Dermis blood vessel endothelial cell (primary cell): ENCODE data around the gene FAM217B. TPM values are rescaled to one million over a fixed set of nuclear protein-coding genes. Genes with fewer than 3 reads are reported as not detected.
A peak's percentile ranks its signal among the peaks of the same experiment; 100 is the strongest.
"Not testable (repeated sequence)": the region's sequence is repeated elsewhere in the genome, so short reads cannot be mapped to it uniquely, and the experiment has no call there.

ENCODE experiments used
- DNase-seq: peaks from one replicate; pipeline ENCODE4 v3.0.0; 2010
- total RNA-seq: library from RNA; depleted of rRNA; stranded (reverse); fragments of >200 nt; gene quantifications from 2 replicates; pipeline ENCODE4 v1.2.3, GENCODE V29; 2014

Gene FAM217B
- total RNA-seq, 1 donor from 2014 or later, result 4.3 TPM

DNA sequence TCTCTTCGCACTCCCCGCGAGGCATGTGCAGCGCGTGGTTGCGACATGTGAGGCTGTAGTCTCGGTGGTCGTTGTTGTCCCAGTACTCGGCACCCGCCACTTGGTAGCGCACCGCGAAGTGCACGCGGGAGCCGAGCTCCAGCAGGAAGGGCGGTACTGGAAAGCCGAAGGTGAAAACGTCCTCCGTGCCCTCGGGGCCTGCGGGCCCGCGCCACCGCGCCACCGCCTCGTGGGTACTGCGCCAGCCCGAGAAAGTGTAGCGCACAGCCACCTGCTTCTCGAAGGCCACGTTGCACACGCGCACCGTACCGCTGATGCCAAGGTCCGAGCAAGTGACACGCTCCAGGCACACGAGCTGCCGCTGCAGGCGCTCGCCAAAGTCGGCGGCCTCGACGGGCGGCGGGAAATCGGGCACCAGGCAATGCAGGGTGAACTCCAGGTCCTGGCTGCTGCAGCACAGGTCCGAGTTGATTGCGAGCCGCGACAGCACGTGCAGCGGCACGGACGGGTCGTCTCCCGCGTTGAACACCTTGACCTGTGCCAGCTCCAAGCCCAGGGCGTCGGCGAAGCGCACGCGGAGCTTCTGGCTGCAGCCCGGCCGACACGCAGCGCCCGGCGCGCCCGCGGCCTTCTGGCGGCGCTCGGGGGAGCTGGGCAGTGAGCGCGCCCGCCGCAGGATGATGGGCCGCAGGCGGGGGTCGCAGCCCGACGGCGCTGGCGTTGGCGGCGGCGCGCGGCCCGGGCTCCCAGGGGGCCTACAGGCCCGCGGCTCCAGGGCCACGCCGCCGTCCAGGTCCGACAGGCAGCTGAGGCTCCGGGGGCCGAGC lies 924 bp upstream of the FAM217B start:
- DNase-seq, result peak; percentile 48

DNA sequence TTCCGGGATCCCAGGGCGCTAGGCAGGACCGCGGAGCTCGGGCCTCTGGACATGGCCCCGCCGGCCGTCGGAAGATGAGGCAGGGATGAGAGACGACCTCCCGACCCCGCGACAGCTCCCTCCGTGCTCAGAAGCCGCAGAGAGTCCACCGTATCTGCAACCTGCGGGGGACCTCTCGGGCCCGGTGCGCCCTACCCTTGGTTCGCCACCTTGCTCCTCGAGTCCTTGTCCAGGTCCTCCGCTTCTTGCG lies 385 bp upstream of the FAM217B start:
- DNase-seq, result peak; percentile 47

DNA sequence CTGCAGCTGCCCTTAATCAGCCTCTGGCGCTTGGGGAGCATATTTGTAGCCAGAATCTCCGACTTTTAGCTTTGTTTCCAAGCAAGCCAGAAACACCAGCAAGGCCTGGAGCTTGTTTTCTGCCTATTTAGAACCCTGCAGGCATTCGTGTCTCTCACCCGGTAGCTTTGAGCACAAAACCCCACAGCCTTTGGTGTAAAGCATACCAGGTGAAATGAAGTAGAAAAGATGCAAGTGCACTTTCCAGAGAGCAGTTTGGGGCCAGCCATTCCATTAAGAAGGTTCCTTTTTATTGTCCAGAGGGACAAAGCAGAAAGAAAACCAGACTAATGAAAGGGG lies 736 bp downstream of the FAM217B start:
- no peak for DNase-seq

DNA sequence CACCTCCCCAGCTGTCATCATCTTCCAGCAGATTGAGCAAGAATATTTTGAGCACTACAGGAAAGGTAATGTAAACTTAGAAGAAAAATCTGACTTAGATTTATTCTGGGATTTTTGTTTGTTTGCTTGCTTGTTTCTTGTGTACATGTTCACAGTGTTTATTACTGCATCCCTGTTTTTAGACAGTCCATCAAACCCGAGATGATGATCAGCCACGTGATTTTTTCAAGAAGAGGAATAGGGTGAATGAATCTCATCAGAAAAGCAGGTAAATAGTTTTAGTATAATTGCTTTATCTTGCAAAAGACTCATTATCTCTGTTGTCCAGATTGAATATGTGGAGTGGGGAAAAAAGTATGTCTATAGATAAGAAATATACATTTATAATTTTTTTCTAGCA lies 2.1 kb downstream of the FAM217B start:
- DNase-seq, result no peak

DNA sequence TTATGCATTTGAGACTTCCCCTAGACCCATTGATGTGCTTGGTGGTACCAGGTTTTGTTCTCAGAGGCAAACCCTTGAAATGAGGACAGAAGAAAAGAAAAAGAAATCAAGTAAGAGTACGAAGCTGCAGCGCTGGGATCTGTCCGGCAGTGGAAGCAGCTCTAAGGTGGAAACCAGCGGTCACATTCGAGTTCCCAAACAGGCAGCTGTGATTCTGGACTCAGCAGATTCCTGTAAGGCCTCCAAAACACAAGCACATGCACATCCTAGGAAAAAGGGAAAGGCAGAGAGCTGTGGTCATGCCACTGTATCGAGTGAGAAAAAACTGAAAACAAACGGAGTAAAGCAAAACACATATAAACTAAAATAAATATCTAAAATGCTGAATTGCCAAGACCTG lies 4.5 kb downstream of the FAM217B start:
- DNase-seq, result no peak

DNA sequence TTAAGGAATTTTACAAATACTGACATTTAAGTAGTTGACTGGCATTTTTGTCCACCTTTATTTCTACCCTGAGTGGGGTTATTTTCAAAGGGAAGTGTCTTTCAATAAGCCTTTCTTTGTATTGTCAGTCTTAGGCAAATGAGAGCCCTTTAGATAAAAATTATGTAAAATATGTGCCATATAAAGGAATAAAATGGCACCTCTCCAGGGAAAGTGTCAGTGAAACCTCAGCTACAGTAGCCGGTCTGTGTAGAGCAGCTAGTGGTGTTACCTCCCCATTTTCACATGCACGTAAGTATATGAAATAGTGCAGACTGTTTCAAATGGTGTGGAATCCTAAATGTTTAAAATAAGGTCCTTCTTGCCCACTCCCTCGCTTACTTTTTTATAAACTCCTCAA lies 5.0 kb downstream of the FAM217B start:
- DNase-seq, result no peak

DNA sequence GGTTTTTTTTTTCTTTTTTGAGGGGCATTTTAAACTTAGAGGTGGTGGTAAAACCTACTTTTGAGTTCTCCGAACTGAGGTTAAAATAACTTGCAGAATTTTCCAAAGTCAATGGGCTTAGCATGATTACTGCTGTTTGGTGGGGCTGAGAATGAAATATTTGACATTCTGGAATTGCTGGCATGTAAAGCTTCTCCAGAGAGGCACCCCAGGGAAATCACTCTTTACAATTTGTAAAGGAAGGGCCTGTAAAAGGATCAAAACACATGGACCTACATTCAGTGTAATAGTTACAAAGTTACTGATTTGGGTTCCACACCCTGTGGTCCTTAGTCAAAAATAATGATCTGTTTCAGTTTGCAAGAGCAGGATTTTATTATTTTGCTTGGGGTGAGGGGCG lies 5.5 kb downstream of the FAM217B start:
- DNase-seq, result no peak

DNA sequence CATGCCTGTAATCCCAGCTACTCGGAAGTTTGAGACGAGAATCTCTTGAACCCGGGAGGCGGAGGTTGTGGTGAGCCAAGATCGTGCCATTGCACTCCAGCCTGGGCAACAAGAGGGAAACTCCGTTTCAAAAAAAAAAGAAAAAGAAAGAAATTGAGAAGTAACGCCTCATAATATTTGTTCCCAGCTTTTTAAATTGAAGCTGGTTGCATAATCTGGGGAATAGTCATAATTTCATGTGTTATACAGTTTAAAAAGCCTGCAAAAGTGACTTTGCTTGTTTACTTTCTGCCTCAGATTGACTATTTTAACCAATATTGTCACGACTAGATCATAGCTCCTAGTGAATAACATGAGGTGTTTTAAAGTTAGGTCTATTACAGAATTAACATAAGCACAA lies 7.2 kb downstream of the FAM217B start:
- no peak for DNase-seq

DNA sequence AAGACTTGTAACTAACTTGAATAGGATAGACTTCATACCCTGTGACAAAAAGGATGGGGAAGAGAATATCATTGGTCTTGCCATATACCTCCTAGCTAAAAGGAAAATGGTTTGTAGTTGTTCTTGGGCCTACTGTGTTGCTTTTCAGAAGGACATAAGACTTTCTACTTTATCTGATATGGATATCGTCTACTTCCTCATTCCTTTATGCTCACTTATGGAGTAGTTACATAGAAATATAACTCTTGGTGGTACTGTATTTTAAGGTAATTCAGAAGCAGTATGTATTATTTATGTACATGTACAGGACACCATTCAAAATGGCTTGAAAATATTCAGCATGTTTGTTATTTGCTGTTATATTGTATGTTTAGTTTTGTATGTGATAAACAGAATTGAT lies 8.0 kb downstream of the FAM217B start:
- no peak for DNase-seq

DNA sequence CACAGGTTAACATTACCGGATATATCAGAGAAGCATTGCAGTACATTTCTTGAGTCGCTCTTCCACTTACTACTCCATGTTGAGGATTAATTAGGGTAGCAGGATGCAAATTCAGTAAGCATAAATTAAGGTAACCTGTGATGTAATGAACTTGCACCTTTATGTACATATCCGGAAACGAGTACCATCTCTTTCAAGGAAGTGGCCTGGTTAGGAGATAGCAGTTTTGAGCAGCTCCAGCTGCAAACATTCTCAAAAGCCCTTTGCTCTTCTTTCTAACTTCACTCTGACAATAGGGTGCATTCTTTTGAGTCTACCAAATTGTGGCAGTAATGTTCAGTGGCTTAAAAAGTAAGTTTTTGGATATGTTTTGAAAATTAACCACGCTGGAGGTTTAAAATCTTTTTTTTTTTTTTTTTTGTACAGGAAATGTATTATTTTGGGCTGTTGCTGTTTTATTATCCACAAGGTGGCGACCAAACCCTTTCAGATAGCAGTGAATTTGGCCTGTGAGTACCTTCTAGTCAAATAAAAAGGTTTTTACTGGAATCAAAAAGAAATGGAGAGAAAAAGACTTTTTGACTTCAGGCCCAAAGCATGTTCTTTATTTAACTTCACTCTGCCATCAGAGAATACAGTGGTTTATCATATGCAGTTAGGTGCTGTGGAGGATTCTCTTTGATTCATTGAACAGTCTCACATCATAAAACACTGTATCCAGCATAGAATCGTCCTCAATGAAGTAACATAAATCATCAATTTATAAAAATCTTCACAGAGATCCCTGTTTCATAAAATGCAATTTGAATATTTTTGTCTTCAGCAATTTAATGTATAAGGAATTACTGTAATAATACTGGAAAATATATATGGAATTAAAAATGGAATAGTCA lies 8.9 kb downstream of the FAM217B start:
- peak; percentile 70 for DNase-seq

DNA sequence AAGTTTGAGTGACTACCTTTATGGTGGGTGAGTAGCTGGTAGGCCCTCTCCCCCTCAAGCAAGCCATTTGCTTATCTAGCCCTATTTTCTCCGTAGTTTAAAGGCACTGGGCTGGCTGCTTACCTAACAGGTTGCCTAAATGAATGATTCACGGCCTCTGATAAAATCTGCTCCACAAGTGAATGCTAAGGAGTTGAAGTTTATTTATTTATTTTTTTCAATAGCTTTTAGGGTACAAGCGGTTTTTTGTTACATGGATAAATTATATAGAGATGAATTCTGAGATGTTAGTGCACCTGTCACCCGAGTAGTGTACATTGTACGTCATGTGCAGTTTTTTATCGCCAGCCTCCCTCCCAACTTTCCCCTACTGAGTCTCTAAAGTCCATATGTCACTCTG lies 9.7 kb downstream of the FAM217B start:
- no peak for DNase-seq

DNA sequence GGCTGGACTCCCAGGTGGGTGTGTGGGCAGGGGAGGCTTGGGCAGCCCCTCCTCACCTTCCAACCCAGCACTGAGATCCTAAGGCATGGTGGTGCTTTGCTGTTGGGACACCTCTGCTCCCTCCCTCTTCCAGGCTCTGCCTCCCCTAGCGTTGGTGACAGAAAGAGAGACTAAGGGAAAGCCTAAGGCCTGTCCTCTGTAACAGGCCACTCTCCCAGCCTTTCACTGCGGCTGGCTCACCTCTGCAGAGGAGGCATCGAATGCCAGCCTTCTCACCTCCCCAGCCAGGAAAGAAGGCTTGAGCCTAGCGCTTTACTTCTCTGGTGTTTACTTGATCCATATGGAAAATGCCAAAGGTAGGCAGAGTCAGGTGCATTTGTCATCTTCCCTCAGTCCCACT lies 14.5 kb downstream of the FAM217B start:
- DNase-seq, result no peak

DNA sequence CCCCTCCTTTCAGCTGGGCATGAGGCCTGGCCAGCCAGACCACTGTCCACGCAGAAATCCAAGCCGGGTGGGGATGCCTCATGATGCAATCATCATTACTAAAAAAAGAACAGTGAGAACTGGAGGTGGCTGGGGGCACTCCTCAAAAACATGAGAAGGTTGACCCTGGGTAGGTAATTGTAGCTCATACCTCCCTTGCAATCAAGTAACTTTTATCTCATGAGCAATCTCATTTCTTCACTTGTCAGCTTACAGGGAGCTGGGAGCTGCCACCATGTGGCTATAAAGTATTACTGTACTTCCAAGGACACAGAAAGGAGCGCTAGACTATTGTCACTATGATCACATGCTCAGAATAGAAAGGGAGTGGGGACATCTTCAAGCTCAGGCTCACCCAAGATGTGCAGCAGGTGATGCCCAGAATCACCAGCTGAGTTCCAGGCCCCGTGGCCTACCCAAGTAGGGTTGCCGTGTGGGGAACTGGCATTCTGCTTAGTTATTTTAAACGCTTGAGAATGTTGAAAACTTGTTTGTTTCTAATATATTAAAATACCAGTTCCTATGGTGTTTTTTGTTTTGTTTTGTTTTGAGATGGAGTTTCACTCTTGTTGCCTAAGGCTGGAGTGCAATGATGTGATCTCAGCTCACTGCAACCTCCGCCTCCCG lies 15.1 kb downstream of the FAM217B start:
- DNase-seq, result peak; percentile 33

DNA sequence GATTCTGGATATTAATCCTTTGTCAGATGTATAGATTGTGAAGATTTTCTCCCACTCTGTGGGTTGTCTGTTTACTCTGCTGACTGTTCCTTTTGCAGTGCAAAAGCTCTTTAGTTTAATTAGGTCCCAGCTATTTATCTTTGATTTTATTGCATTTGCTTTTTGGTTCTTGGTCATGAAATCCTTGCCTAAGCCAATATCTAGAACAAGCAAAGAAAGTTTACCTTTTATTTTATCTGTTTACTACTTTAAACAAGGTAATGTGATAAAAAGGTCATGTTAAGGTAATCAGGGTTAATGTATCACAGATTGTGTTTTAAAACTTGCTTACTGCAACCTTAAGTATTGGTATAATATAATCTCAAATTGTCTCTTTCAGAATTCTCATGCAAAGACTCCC lies 17.4 kb downstream of the FAM217B start:
- not testable (repeated sequence) for DNase-seq

DNA sequence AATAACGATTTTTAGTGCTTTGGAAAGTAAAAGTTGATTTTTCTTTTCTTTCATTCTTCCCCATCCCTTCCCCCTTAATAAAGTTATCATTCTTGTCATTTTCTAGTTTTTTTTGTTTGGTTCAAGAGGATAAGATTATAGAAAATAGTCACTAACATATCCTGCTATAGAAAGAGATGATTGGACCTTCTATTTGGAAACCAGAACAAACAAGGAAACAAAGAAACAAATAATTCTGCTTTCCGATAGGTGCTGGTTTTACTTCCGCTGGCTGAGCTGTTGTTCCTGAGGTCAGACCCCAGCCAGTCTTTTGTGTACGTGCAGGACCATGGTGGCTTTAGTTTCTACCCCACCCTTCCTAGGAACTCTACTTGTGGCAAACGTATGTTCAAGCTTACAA lies 17.9 kb downstream of the FAM217B start, which contains the start of gene CDH26:
CDH26 (plus strand) TSS at position 301 of the 400 bp plus-strand sequence. CDS start 304 bp downstream, outside the sequence.
- DNase-seq, result no peak

DNA sequence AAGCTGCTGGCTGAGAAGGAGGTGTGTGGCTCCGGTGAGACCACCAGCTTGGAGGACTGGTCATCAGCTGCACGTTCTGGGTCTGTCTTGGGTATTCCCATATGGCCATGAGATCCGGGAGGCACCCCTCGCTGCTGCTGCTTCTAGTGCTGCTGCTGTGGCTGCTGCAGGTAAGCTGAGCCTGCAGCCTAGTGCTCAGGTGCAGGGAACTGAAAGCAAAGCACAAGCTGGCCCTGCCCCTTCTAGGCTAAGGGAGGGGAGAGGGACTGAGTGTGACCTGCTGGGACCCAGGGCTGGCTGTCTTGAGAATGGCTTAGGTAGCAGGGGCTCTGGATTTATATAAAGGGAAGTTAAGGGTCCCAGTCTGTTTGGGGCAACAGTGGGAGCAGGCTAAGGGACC lies 18.4 kb downstream of the FAM217B start:
- DNase-seq, result no peak

DNA sequence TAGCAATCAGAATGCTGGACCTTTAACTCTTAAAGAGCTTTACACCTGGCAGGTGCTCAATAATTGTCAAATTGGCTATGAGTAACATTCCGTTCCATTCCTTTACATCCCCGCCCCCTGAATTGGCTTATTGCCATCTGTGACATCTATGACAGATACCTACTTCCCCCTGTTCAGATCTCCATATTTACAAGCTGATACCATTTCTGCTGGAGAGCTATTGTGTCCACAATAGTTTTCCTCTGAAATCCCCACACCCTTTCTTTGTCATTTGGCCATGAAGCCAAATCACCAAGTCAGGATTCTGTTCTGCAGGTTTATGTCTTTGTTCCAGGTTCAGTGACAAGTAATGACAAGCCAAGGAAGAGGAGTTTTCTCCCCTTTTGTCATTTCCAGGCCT lies 21.2 kb downstream of the FAM217B start:
- no peak for DNase-seq

DNA sequence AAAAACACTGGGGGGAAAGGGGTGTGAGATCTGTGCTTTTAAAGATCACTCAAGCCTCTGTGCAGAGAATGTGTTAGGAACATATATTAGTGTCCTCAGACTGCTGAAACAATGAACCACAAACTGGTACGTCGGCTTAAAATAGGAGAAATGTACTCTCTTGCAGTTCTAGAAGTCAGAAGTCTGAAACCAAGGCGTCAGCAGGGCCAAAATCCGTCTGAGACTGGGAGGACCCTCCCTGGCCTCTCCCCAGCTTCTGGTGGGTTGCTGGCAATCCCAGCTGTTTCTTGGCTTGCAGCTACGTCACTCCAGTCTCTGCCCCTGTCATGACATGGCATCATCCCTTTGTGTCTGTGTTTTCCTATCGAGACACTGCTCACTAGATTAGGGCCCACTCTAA lies 22.0 kb downstream of the FAM217B start:
- DNase-seq, result no peak

DNA sequence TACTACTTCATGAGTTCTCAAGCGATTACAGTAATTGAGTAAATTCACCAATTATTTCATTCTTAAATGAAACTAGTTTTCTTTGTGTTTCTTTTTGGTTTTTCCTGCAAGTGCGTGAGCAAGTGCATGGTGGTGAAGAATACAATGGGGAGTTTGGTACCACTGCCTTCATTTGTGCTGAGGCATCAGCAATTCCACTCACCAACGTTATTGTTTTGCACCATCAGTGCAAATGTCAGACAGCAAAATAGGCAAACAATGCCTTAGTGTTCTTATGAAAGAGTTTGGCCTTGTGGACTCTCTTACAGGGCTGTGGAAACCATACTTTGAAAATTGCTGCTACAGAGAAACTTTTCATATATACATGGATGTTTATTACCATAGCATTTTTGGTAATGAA lies 26.2 kb downstream of the FAM217B start:
- no peak for DNase-seq

DNA sequence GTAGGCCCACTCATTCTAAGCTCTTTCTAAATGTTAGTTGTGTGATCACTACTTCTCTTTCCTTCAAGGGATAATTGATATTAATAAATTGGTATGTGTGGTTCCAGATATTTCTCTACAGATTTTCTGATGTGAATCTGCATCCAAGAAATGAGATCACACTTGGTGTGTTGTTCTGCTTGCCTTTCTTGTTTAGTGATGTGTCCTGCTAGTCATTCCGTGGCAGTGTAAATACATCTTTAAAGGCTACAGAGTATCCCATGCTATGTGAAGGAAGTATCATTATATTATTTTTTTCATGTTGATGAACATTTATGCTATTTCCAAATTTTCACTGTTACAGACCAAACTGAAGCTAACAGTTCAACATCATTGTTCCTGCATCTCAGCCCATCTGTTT lies 31.2 kb downstream of the FAM217B start:
- no peak for DNase-seq

DNA sequence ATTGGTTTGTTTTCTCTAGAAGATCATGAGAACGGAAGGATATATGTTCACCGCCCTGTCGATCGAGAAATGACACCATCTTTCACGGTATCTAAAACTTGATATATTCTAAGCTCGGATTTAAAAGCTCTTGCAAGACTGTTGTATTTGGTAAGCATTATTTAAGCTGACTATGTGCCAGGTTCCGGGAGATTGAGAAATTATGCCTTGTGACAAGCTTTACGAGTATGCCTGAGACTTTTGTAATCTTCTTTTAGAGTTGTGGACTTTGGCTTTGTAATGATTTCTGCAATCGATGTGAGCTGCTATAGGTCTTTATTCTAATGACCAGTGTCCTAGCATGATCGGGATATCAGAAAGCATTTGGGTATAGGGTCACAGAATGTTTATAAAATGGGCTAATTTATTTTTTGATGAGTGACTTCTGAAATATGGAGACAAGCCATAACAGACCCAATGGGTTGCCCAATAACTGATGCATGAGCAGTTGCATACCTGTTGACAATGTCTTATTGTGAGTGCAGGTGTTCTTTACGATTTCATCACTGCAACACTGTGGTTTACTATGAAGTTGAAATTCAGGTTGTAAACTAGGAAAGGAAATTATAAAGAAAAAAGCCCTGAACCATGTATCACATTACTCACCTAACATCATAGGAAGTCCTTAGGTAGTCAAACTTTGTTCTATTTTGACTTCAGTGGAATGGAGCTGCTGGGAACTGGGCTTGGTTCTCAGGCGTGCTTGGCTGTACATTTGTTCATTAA lies 32.0 kb downstream of the FAM217B start:
- no peak for DNase-seq

DNA sequence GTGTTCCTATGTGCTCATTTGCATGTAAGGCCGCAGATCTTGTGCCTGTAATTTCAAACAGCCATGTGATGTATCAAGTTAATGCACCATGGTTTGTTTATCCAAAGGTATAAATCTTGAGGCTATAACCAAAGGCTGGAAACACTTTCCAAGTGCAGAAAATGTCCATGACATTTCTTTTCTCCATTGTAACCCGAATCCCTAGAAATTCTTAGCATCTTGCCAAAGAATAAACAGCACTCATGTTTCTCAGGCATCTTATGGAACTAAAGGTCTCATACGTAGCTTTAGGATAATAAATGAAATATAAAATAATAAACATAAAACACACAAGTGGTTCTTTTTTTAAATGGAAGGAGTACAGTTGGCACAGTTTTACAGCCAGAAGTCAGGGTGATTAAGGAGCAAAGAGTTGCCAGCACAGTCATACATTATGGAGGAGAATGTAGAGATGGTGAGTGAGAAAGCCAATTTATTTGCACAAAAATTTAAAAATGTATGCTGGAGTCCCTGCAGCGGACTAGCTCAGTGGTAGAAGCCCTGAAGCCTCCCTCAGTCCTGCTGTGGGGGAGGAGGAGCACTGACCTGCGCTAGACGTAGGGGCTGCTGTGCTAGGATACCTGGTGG lies 36.1 kb downstream of the FAM217B start:
- no peak for DNase-seq
